Measurements from ENCODE around the gene BORCS6.

The BORCS6 gene

GRCh38 chr17:8210761-8211458 is 20.9 kb upstream of the BORCS6 start:
- no peak for DNase-seq (ENCODE audit: low read depth)

GRCh38 chr17:8209907-8210760 is 20.2 kb upstream of the BORCS6 start, which contains the start of gene AURKB:
Gene AURKB, minus strand, starts transcription at chr17:8210575. Its CDS starts 351 bp downstream, at chr17:8210224.
- DNase-seq (ENCODE audit: low read depth), result peak; percentile 98

GRCh38 chr17:8206536-8206935 is 16.6 kb upstream of the BORCS6 start:
- DNase-seq (ENCODE audit: low read depth), result no peak

GRCh38 chr17:8204761-8205555 is 15.0 kb upstream of the BORCS6 start:
- no peak for DNase-seq (ENCODE audit: low read depth)

- DNase-seq (ENCODE audit: low read depth), result peak; percentile 79
These were observed 2.3 kb upstream of the BORCS6 start for GRCh38 chr17:8192070-8192815.

GRCh38 chr17:8190506-8190905 is 526 bp upstream of the BORCS6 start:
- no peak for DNase-seq (ENCODE audit: low read depth)

GRCh38 chr17:8189041-8189710 is 804 bp downstream of the BORCS6 start:
- no peak for DNase-seq (ENCODE audit: low read depth)

- no peak for DNase-seq (ENCODE audit: low read depth)
These were observed 1.6 kb downstream of the BORCS6 start for GRCh38 chr17:8188263-8188839.

- peak; percentile 98 for DNase-seq (ENCODE audit: low read depth)
These were observed 2.3 kb downstream of the BORCS6 start for GRCh38 chr17:8187517-8188262.

GRCh38 chr17:8186787-8187516 is 3.0 kb downstream of the BORCS6 start:
- DNase-seq (ENCODE audit: low read depth), result peak; percentile 83

GRCh38 chr17:8186446-8186786 is 3.6 kb downstream of the BORCS6 start:
- no peak for DNase-seq (ENCODE audit: low read depth)

GRCh38 chr17:8185582-8186445 is 4.2 kb downstream of the BORCS6 start:
- DNase-seq (ENCODE audit: low read depth), result no peak

GRCh38 chr17:8176998-8177731 is 12.8 kb downstream of the BORCS6 start:
- no peak for DNase-seq (ENCODE audit: low read depth)

GRCh38 chr17:8176197-8176940 is 13.6 kb downstream of the BORCS6 start, which contains the start of gene TMEM107:
Gene TMEM107, minus strand, starts transcription at chr17:8176380. Its CDS starts 94 bp downstream, at chr17:8176286.
- peak; percentile 73 for DNase-seq (ENCODE audit: low read depth)

- no peak for DNase-seq (ENCODE audit: low read depth)
These were observed 14.2 kb downstream of the BORCS6 start for GRCh38 chr17:8175795-8176196.

- DNase-seq (ENCODE audit: low read depth), result no peak
These were observed 16.1 kb downstream of the BORCS6 start for GRCh38 chr17:8173871-8174322.

Measured in stromal cell of bone marrow (primary cell).